Measurements from ENCODE around the gene CACNG5. TPM values are rescaled to one million over a fixed set of nuclear protein-coding genes. Genes with fewer than 3 reads are reported as not detected.

CACNG5 gene
- total and polyA plus RNA-seq, 2 donors (not counting 1 experiment from before 2014, with no cell fraction given), result not detected

- 94% methylated on average over 3 of the region's 4 CpGs for WGBS (ENCODE audit: insufficient coverage)
- Histone ChIP-seq H3K27ac (ENCODE audit: low read length in 2 of 2) (no peak overlapping the region), H2AFZ (ENCODE audit: insufficient read depth, low read depth, low read length, poor library complexity, severe bottlenecking) (no peak overlapping the region), H3K27me3 (replicated peaks in 1 of 4; ENCODE audit: control extremely low read depth in 1 of 4, control insufficient read depth in 3 of 4, insufficient read depth in 4 of 4, low read length in 3 of 4) (peaks cover 0 to 49% (median 10%) of the 10 kb centered on the region in 4 experiments), H3K4me1 (ENCODE audit: control insufficient read depth in 2 of 2, insufficient read depth in 2 of 2, low read length in 2 of 2) (no peaks in the 10 kb centered on the region), H4K20me1 (ENCODE audit: control insufficient read depth, insufficient read depth, low read length, poor library complexity, severe bottlenecking) (no peaks in the 10 kb centered on the region), H3K36me3 (replicated peaks in 1 of 2; ENCODE audit: control extremely low read depth in 1 of 2, control insufficient read depth in 1 of 2, extremely low read depth in 1 of 2, insufficient read depth in 2 of 2, low read length in 1 of 2) (no peaks in the 10 kb centered on the region), H3K4me3 (ENCODE audit: control extremely low read depth in 1 of 5, extremely low read depth in 1 of 5, insufficient read depth in 1 of 5, low read depth in 2 of 5, low read length in 4 of 5) (no peak overlapping the region), H3K9me3 (ENCODE audit: control extremely low read depth in 1 of 3, control insufficient read depth in 2 of 3, insufficient read depth in 1 of 3, low read length in 2 of 3) (peaks cover 0 to 7% (median 0%) of the 10 kb centered on the region in 3 donors), H3K9ac (ENCODE audit: low read length) (no peak overlapping the region), H3K4me2 (replicated peaks; ENCODE audit: low read depth, low read length, poor library complexity, severe bottlenecking) (no peak overlapping the region), H3K79me2 (ENCODE audit: control insufficient read depth, insufficient read depth, low read length) (no peaks in the 10 kb centered on the region)
- POLR2A ChIA-PET, result no interaction called here
- intact Hi-C loops (cut with micrococcal nuclease), result no loop called here
- no peak for DNase-seq
- Mint-ChIP-seq H3K27ac (no peak overlapping the region), H3K27me3 (peaks cover 67% of the 10 kb centered on the region), H3K4me1 (peaks cover 3% of the 10 kb centered on the region), H3K9me3 (ENCODE audit: insufficient read depth) (no peaks in the 10 kb centered on the region), H3K4me3 (no peak overlapping the region)
- no peak for ATAC-seq (ENCODE audit: low read depth)
- CTCF ChIA-PET, result interaction anchor here (0.7 kb wide), 1 partner anchor 1872 kb away, joined by 4 read pairs; no protein-coding TSS in a partner anchor
- no peak for TF ChIP-seq CTCF (IDR thresholded peaks at IDR 0.05)
- TF ChIP-seq EZH2 (IDR thresholded peaks at IDR 0.05; ENCODE audit: borderline replicate concordance, insufficient read depth, low read depth, low read length, poor library complexity, severe bottlenecking), result no peak
Measured at GRCh38 chr17:66833201-66833600, 1.7 kb upstream of the CACNG5 start.

- H3K9me3 ChIP-seq (ENCODE audit: control extremely low read depth in 1 of 3, control insufficient read depth in 2 of 3, insufficient read depth in 1 of 3, low read length in 2 of 3), result peaks cover 0 to 7% (median 0%) of the 10 kb centered on the region in 3 donors
- 23% methylated on average over 4 of the region's 7 CpGs for WGBS (ENCODE audit: insufficient coverage)
- TF ChIP-seq EZH2 (IDR thresholded peaks at IDR 0.05; ENCODE audit: borderline replicate concordance, insufficient read depth, low read depth, low read length, poor library complexity, severe bottlenecking), result no peak
- no peak for TF ChIP-seq CTCF (IDR thresholded peaks at IDR 0.05)
- H3K27me3 ChIP-seq (replicated peaks in 1 of 4; ENCODE audit: control extremely low read depth in 1 of 4, control insufficient read depth in 3 of 4, insufficient read depth in 4 of 4, low read length in 3 of 4), result peaks cover 0 to 39% (median 7%) of the 10 kb centered on the region in 4 experiments
- no peak overlapping the region for H3K27ac Mint-ChIP-seq
- H3K27me3 Mint-ChIP-seq, result peaks cover 60% of the 10 kb centered on the region
- intact Hi-C loops (cut with micrococcal nuclease), result no loop called here
- H2AFZ ChIP-seq (ENCODE audit: insufficient read depth, low read depth, low read length, poor library complexity, severe bottlenecking), result no peak overlapping the region
- POLR2A ChIA-PET, result no interaction called here
- no peak overlapping the region for H3K4me3 ChIP-seq (ENCODE audit: control extremely low read depth in 1 of 5, extremely low read depth in 1 of 5, insufficient read depth in 1 of 5, low read depth in 2 of 5, low read length in 4 of 5)
- peaks cover 3% of the 10 kb centered on the region for H3K4me1 Mint-ChIP-seq
- no peak overlapping the region for H3K4me3 Mint-ChIP-seq
- no peak overlapping the region for H3K4me2 ChIP-seq (replicated peaks; ENCODE audit: low read depth, low read length, poor library complexity, severe bottlenecking)
- no peaks in the 10 kb centered on the region for H3K4me1 ChIP-seq (ENCODE audit: control insufficient read depth in 2 of 2, insufficient read depth in 2 of 2, low read length in 2 of 2)
- no peak overlapping the region for H3K27ac ChIP-seq (ENCODE audit: low read length in 2 of 2)
- ATAC-seq (ENCODE audit: low read depth) (no peak), DNase-seq (no peak)
- H3K9me3 Mint-ChIP-seq (ENCODE audit: insufficient read depth), result no peaks in the 10 kb centered on the region
- no peaks in the 10 kb centered on the region for H3K36me3 ChIP-seq (replicated peaks in 1 of 2; ENCODE audit: control extremely low read depth in 1 of 2, control insufficient read depth in 1 of 2, extremely low read depth in 1 of 2, insufficient read depth in 2 of 2, low read length in 1 of 2)
- H4K20me1 ChIP-seq (ENCODE audit: control insufficient read depth, insufficient read depth, low read length, poor library complexity, severe bottlenecking), result no peaks in the 10 kb centered on the region
- CTCF ChIA-PET, result no interaction called here
- no peak overlapping the region for H3K9ac ChIP-seq (ENCODE audit: low read length)
- H3K79me2 ChIP-seq (ENCODE audit: control insufficient read depth, insufficient read depth, low read length), result no peaks in the 10 kb centered on the region
Measured at GRCh38 chr17:66834426-66834918, 445 bp upstream of the CACNG5 start.
